22Rv1 (cell line): Measurements from ENCODE around the gene HSPA12A.

Experiments
- ZFX ChIP-seq: fragments of 450-650 bp; IDR thresholded peaks from 2 replicates; pipeline ENCODE4 v1.6.1; 2017; ENCODE audit warnings: antibody characterized with exemption, borderline replicate concordance
- TF ChIP-seq, protein P1 (sequence below): fragments of 450-650 bp; IDR thresholded peaks from 2 replicates; pipeline ENCODE4 v1.5.1; 2017; ENCODE audit warnings: mild to moderate bottlenecking

DNA sequence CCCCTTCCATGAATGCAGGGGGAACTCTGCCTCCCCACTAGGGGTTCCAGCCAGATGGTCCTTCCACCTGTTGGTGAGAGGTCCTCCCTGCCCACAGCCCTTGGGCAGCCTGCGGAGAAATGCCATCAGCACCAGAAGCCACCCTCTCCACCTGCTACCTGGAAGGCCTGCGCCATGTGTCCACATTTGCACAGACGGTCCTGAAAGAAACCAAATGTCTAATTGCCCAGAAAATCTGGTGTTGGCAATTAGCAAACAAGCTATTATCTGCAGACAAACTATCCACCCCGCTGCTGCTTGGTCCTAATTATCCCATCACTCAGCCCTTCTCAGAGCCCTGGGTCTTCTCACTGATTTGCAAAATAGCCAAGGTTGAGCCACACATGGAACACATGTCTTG is 32.3 kb downstream of the HSPA12A start:
- TF ChIP-seq, protein P1, sequence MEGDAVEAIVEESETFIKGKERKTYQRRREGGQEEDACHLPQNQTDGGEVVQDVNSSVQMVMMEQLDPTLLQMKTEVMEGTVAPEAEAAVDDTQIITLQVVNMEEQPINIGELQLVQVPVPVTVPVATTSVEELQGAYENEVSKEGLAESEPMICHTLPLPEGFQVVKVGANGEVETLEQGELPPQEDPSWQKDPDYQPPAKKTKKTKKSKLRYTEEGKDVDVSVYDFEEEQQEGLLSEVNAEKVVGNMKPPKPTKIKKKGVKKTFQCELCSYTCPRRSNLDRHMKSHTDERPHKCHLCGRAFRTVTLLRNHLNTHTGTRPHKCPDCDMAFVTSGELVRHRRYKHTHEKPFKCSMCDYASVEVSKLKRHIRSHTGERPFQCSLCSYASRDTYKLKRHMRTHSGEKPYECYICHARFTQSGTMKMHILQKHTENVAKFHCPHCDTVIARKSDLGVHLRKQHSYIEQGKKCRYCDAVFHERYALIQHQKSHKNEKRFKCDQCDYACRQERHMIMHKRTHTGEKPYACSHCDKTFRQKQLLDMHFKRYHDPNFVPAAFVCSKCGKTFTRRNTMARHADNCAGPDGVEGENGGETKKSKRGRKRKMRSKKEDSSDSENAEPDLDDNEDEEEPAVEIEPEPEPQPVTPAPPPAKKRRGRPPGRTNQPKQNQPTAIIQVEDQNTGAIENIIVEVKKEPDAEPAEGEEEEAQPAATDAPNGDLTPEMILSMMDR, result no peak
- TF ChIP-seq ZFX, result no peak
